Endodermal cell (in vitro differentiated cells): ENCODE data around the gene TCIRG1. TPM values are rescaled to one million over a fixed set of nuclear protein-coding genes. Genes with fewer than 3 reads are reported as not detected.
A peak's percentile ranks its signal among the peaks of the same experiment; 100 is the strongest.

Experiments
- DNase-seq: peaks from one replicate; pipeline ENCODE4 v3.0.0-alpha.2; 2017
- H3K27ac ChIP-seq: 2 replicates; pipeline ENCODE4 v1.5.1; 2013; ENCODE audit warnings: mild to moderate bottlenecking, low read depth, low read length, moderate library complexity
- H3K27me3 ChIP-seq: 2 replicates; pipeline ENCODE4 v1.6.1; 2013; ENCODE audit warnings: mild to moderate bottlenecking, low read length, moderate library complexity; ENCODE audit not compliant: insufficient read depth, control insufficient read depth, poor library complexity, severe bottlenecking
- H3K36me3 ChIP-seq: 2 replicates; pipeline ENCODE4 v1.7.0; 2013; ENCODE audit warnings: mild to moderate bottlenecking, low read length, moderate library complexity; ENCODE audit not compliant: control insufficient read depth, insufficient read depth
- H3K4me1 ChIP-seq: one replicate; pipeline ENCODE4 v1.7.0; 2013; ENCODE audit warnings: low read length; ENCODE audit not compliant: control insufficient read depth, insufficient read depth
- H3K4me3 ChIP-seq: 2 replicates; pipeline ENCODE4 v1.5.1; 2013; ENCODE audit warnings: mild to moderate bottlenecking, low read length, moderate library complexity
- H3K9ac ChIP-seq: 2 replicates; pipeline ENCODE4 v1.6.1; 2013; ENCODE audit warnings: mild to moderate bottlenecking, low read length, moderate library complexity; ENCODE audit not compliant: poor library complexity, severe bottlenecking; ENCODE audit errors: extremely low read depth
- H3K9me3 ChIP-seq: 2 replicates; pipeline ENCODE4 v1.6.1; 2013; ENCODE audit warnings: mild to moderate bottlenecking, low read length, moderate library complexity; ENCODE audit not compliant: control insufficient read depth
- H3K27ac Mint-ChIP-seq: 2 replicates; pipeline ENCODE4 v1.8.0; 2020; ENCODE audit warnings: mixed read lengths
- H3K27me3 Mint-ChIP-seq: 2 replicates; pipeline ENCODE4 v1.8.0; 2021; ENCODE audit warnings: mild to moderate bottlenecking, mixed read lengths; ENCODE audit not compliant: insufficient read depth
- H3K36me3 Mint-ChIP-seq: 2 replicates; pipeline ENCODE4 v1.8.0; 2020; ENCODE audit warnings: low read depth, mixed read lengths
- H3K4me1 Mint-ChIP-seq: 2 replicates; pipeline ENCODE4 v1.8.0; 2020; ENCODE audit warnings: mixed read lengths
- H3K4me3 Mint-ChIP-seq: 2 replicates; pipeline ENCODE4 v1.8.0; 2020; ENCODE audit warnings: mild to moderate bottlenecking, moderate library complexity, mixed read lengths
- H3K9me3 Mint-ChIP-seq: 2 replicates; pipeline ENCODE4 v1.8.0; 2020; ENCODE audit warnings: mild to moderate bottlenecking, mixed read lengths
- CTCF ChIP-seq: fragments of 200-600 bp; sonication (generic); conservative IDR thresholded peaks from 2 replicates; pipeline ENCODE4 v1.5.0; 2021; ENCODE audit warnings: antibody characterized with exemption, mild to moderate bottlenecking
- WGBS, 2 experiments: methylation state at CpG; one replicate each; pipeline versions ENCODE4 v1.1.5 to v1.1.7; 2013; ENCODE audit warnings: missing lambda C conversion rate in 2 of 2, mixed read lengths in 1 of 2; ENCODE audit not compliant: insufficient coverage in 1 of 2, insufficient read length in 1 of 2; 5-methylcytosine and 5-hydroxymethylcytosine counted together
- total RNA-seq, 2 donors: library from RNA; stranded (reverse); fragmentation: NEBNext Ultra II Directional in 1 of 2; extraction: Animal tissue kit (Norgen Biotek cat#: 25700) in 1 of 2; gene quantifications; 2 replicates in 1 of 2; 3 replicates in 1 of 2; pipeline ENCODE4 v1.2.1, GENCODE V29; 2021

Gene TCIRG1
- total RNA-seq, 2 donors from 2014 or later: 61.6 to 70.4 TPM

DNA sequence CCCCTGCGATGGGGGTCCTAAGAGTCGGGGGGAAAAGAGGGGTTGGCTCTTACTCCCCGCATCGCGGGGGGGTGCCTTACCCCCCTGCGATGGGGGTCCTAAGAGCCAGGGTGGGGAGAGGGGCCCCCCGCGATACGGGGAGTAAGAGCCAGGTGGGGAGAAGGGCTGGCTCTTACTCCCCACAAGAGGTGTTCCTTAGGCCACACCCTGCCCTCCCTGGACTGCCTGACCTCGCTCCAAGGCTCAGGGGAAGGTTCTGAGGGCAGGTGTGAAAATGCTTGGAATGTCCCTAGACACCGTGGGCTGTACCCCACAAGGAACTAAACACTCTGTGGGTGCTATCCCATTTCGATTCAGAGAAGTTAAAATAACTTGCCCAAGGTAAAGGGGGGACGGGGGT, 42.8 kb upstream of the TCIRG1 start:
- Histone ChIP-seq H3K36me3 (no peaks in the 10 kb centered on the region), H3K9ac (no peak overlapping the region), H3K27ac (no peak overlapping the region), H3K4me3 (no peak overlapping the region), H3K27me3 (peaks cover 3% of the 10 kb centered on the region), H3K4me1 (no peaks in the 10 kb centered on the region), H3K9me3 (no peaks in the 10 kb centered on the region)
- Mint-ChIP-seq H3K36me3 (peaks cover 7% of the 10 kb centered on the region), H3K9me3 (no peaks in the 10 kb centered on the region), H3K27ac (no peak overlapping the region), H3K4me1 (no peaks in the 10 kb centered on the region), H3K27me3 (peaks cover 8% of the 10 kb centered on the region), H3K4me3 (no peak overlapping the region)
- TF ChIP-seq CTCF: no peak
- WGBS, 2 experiments: 94% methylated on average over 12 of the region's 13 CpGs; no CpG with 5 or more reads in 1 of the 2 experiments
- DNase-seq: peak; percentile 37

GRCh38 chr11:67996622-67997474, 42.0 kb upstream of the TCIRG1 start:
- H3K4me3 Mint-ChIP-seq: peak overlapping the region; percentile 54
- H3K36me3 ChIP-seq: no peaks in the 10 kb centered on the region
- no peak overlapping the region for H3K4me3 ChIP-seq
- H3K4me1 ChIP-seq: no peaks in the 10 kb centered on the region
- no peak for TF ChIP-seq CTCF
- peak; percentile 98 for DNase-seq
- H3K27me3 ChIP-seq: no peaks in the 10 kb centered on the region
- H3K36me3 Mint-ChIP-seq: peaks cover 7% of the 10 kb centered on the region
- H3K27ac Mint-ChIP-seq: peak overlapping the region; percentile 70
- no peaks in the 10 kb centered on the region for H3K9me3 Mint-ChIP-seq
- H3K27me3 Mint-ChIP-seq: peaks cover 6% of the 10 kb centered on the region
- no peaks in the 10 kb centered on the region for H3K4me1 Mint-ChIP-seq
- H3K9me3 ChIP-seq: no peaks in the 10 kb centered on the region
- H3K27ac ChIP-seq: no peak overlapping the region
- 83 to 88% methylated on average over 30 to 41 of the region's 41 CpGs for WGBS, 2 experiments
- no peak overlapping the region for H3K9ac ChIP-seq

DNA sequence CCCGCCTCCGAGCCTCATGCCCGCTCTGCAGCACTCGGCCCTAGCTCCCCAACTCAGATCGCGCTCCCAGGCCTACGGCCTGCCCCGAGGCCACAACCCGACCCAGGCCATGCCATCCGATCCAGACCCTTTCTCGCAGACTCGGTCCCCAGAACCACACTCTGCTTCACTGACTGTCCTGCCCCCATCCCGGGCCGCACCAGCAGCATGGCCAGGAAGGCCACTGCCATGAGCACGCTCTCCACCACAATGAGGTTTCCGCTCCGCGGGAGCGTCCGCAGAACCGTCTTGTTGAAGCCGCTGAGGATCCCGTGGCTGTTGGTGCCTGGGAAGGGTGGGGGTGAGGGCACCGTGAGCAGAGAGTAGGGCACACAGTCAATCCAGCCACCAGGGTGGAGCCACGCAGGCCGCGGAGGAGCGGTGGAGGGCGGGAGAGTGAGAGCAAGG, 41.3 kb upstream of the TCIRG1 start:
- no peak for DNase-seq
- Histone ChIP-seq H3K36me3 (no peaks in the 10 kb centered on the region), H3K27me3 (peaks cover 4% of the 10 kb centered on the region), H3K4me1 (no peaks in the 10 kb centered on the region), H3K9ac (no peak overlapping the region), H3K27ac (no peak overlapping the region), H3K4me3 (no peak overlapping the region), H3K9me3 (no peaks in the 10 kb centered on the region)
- Mint-ChIP-seq H3K27me3 (peaks cover 5% of the 10 kb centered on the region), H3K36me3 (peaks cover 10% of the 10 kb centered on the region), H3K27ac (no peak overlapping the region), H3K4me1 (no peaks in the 10 kb centered on the region), H3K4me3 (no peak overlapping the region), H3K9me3 (no peaks in the 10 kb centered on the region)
- 96 to 97% methylated on average over 11 to 29 of the region's 29 CpGs for WGBS, 2 experiments
- TF ChIP-seq CTCF: no peak
